T-helper 2 cell treated with Interferon-gamma antibody and Interleukin-4, amounts not matched to agents 100 ng/mL and 5 ng/mL, for 36 hours (primary cell): ENCODE results near the gene TRIM15. TPM values are rescaled to one million over a fixed set of nuclear protein-coding genes. Genes with fewer than 3 reads are reported as not detected.
"Not testable (repeated sequence)": the region's sequence is repeated elsewhere in the genome, so short reads cannot be mapped to it uniquely, and the experiment has no call there.

ENCODE experiments used
- intact Hi-C: fragments of 100-400 bp; cut with micrococcal nuclease; formaldehyde crosslinking; loops from one replicate; pipeline ENCODE4 v1.15.1; 2023
- total RNA-seq: library from RNA; stranded (reverse); gene quantifications from 2 replicates; pipeline ENCODE4 v1.2.3, GENCODE V29; 2022

Gene TRIM15
- total RNA-seq, 1 donor from 2014 or later: 0.25 TPM

- intact Hi-C loops: no loop called here
Observed at GRCh38 chr6:30198166-30199084, 35.1 kb downstream of the TRIM15 start.

DNA sequence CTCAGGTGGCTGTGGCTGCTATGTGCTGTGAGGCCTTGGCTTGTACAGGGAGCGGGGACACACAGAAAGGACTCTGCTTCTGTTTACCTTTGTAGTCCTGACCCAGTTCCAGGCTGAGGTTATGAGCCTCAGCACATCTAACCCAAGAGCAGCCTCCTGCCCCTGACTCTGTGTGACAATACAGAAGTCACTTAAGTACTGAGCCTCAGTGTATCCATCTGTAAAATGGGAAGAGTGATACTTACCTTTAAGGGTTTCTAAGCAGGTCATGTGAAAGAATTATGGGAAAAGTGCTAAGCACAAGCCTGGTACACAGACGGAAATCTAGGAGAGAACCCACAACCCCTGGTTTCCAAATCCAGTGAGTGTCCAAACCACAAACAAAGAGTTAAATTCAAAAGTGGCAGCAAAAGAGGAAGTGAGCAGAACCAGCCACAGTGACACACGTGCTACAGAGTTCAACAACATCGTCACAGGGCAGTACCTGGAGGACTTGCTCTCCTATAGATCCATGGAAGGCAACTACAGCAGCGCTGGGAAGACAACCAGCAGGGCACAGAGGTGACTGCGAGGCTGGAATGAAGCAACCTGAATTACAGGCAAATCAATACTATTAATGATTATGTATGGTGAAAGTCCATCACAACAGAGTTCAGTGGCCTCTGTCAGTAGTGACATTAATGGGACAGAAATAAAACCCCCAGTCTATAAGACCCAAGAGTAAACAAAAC, 37.4 kb downstream of the TRIM15 start:
- intact Hi-C loops: no loop called here

- intact Hi-C loops: no loop called here
Observed at GRCh38 chr6:30202366-30202765, 39.0 kb downstream of the TRIM15 start.

DNA sequence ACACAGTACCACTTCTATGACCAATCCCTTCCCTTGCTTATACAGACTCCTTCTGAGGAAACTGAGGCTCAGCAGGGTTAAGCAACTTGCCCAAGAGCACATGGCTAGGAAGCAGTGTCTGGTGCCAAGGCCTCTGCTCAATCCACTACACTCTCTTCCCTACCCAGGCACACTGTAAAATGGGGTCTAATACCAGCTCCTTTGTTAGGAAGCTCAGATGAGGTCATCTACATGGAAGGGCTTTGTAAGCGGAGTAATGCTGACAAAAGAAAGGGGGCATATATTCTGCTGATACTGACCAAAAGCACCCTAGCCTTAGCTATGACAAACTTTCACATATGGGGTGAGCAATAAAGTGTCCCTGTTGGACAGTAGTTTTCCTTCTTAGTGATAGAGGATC, 40.8 kb downstream of the TRIM15 start:
- intact Hi-C loops: no loop called here

GRCh38 chr6:30206152-30206551, 42.8 kb downstream of the TRIM15 start:
- intact Hi-C loops: no loop called here

DNA sequence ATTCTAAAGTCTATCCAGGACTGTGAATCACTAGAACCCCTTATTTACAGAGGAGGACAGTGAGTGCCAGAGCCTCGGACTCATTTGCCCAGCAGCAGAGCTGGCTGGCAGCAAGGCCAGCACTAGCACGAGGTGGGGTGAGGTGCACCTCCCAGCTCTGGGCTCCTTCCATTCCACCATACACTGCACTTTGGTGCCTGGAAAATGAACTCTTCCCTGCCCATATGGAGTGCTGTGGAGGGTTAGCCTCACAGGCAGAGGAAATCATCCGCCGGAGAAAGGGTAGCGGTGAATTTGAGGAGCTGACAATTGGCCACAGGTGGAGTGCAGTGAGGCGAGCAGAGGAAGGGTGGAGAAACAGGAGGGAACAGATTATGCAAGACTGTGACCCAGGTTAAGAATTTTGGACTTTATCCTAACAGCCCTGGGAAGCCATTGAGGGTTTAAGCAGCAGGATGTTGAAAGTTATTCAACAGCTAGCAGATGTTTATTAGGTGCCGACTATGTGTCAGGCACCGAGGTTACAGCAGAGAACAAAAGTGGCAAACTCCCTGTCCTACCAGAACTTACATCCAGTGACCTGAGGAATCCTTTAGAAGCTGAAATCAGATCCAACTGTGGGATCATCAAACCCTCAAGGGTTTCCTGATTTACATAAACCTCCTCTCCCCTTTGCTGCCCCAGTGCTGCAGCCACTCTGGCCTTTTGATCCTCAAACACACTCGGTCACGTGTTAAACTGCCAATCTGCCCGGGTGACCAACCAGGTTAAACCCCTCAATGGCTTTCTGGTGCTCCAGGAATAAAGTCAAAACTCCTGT, 43.7 kb downstream of the TRIM15 start:
- intact Hi-C loops: no loop called here

DNA sequence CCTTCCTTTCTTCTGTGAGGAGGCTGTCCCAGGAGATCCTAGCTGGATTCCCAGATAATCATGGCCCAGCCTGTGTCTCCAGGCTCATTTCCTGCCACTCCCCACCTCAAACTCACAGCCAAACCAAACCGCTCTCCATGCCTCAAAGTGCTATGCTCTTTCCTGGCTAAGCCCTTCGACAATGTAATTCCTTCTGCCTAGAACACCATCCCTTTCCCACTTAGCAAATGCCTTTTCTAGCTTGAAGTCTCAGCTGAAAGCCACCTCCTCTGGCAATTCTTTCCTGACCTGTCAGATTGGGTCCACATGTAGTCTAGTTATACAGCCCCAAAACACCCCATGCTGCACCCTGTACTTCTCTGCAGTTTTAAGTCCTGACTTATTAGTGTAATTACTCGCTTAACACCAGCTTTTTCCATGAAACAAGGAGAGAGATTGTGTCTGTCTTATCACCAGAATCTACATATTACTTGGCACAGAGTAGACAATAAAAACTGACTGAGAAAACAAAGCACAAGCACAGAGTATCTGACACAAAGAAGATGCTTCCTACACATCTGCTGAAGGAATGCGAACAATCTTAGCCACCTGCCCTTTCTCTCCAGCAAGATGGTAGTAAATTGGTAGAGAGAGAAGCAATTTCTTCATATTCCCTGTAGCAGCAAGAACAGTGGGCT, 44.4 kb downstream of the TRIM15 start:
- intact Hi-C loops: no loop called here

GRCh38 chr6:30211306-30211705, 48.0 kb downstream of the TRIM15 start:
- intact Hi-C loops: loop anchor here (5.0 to 10.0 kb wide), 3 partner anchors 109 to 531 kb away; partner anchors contain the start of genes FLOT1, HLA-A and IER3

DNA sequence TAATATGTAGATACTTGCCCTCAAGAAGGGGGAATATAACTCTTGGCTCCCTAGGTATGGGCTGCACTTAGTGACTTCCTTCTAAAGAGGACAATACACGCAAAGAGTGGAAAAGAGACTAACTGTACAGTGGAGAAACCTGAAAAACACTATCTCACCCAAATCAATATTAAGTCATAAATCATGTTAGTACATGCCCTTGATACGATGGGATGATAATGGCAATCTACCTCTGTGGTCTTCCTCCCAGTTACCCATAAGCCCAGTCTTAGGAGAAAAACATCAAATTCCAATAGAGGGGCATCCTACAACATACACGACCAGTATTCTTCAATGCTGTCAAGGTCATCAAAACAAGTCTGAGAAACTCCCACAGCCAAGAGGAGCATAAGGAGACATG, 48.6 kb downstream of the TRIM15 start:
- intact Hi-C loops: loop anchor here (5.0 to 10.0 kb wide), 3 partner anchors 110 to 530 kb away; partner anchors contain the start of genes FLOT1, HLA-A and IER3

DNA sequence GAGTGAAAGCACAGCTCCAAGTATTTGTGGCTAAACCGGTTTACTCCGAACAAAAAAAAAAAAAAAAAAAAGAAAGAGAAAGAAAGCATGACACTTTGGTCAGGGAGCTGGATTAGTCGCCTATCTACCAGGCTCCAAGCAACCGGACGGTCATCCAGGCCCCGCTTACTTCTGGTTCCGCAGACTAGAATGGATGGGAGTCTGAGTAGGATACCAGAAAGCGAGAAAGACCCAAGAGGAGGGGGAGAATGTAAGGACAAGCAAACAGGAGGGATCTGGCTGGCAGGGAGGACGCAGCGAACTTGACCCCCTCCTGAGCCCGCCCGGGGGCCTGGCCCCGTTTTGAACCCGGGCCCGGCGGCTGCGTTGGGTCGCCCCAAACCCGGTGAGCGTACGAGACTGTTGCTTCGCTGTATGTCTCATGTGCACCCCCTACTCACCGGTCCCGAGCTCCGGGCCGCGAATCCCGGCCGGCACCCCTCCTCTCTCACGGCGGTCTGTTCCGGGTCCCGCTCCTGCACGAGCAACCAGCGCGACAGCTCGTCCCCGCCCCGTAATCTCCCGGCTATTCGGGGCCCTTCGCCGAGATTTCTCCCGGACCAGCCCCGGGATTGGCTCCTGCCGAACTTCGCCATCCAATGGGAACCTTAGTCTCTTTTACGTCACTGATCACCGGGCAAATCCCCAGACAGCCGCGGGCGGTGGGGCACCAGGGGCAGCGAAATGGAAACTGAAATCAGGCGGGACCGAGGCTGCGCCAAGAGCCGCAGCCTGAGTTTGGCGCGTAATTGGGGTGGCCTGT, 49.7 kb downstream of the TRIM15 start, which contains the start of gene TRIM26:
TRIM26 (minus strand) TSS at position 542 of the 802 bp plus-strand sequence. CDS start 14,303 bp downstream, outside the sequence.
- intact Hi-C loops: loop anchor here (1.0 to 10.0 kb wide), 5 partner anchors 111 to 529 kb away; partner anchors contain the start of genes FLOT1, HLA-A, IER3 and PPP1R11

DNA sequence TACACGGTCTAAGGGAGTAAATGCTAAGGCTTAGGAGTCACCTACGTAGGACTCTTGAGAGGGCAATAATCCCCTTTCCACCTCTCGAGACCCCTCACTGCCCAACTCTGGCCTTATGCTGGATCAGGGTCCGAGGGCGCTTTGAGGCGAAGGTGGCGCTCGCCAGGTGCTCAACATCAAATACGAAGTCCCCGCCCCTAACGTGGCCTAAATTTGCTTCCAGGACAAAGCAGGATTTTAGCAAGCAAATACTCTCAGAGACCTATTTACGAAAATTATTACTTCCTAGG, 50.3 kb downstream of the TRIM15 start:
- intact Hi-C loops: loop anchor here (1.0 to 10.0 kb wide), 5 partner anchors 111 to 529 kb away; partner anchors contain the start of genes FLOT1, HLA-A, IER3 and PPP1R11

DNA sequence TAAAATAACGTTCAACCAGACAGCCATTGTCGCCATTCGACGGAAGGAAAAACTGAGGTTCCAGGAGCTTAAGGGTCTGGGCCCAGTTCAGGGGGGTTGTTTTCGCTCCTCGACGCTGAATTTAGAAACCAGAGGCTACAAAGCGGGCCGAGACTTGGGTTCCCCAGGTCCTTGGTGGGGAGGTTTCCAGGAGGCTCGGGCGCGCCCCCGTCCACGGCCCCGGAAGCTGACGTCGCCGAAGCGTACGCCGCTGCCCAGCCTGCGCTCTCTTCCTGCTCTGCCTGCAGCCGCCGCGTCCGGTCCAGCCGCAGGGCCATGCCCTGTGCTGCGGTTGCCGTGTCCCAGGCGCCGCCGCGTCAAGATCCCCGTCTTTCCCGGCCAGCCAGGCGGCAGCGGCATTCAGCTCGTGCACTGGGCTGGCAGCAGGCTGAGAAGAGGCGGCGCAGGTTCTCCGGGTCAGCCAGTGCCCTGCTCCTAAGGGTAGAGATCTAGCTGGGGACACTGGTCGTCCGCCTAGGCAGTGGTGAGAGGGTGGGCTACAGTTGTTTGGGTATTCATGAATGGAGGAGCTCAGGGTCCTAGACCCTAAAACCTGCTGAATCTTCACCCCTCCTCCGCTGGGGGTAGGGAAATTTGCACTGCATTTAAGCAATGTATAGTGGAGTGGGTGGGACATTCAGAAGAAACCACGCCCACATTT, 50.8 kb downstream of the TRIM15 start:
- intact Hi-C loops: loop anchor here (1.0 to 10.0 kb wide), 5 partner anchors 111 to 528 kb away; partner anchors contain the start of genes FLOT1, HLA-A, IER3 and PPP1R11

GRCh38 chr6:30214657-30214982, 51.3 kb downstream of the TRIM15 start:
- intact Hi-C loops: loop anchor here (5.0 to 10.0 kb wide), 3 partner anchors 112 to 528 kb away; partner anchors contain the start of genes FLOT1, HLA-A and IER3

DNA sequence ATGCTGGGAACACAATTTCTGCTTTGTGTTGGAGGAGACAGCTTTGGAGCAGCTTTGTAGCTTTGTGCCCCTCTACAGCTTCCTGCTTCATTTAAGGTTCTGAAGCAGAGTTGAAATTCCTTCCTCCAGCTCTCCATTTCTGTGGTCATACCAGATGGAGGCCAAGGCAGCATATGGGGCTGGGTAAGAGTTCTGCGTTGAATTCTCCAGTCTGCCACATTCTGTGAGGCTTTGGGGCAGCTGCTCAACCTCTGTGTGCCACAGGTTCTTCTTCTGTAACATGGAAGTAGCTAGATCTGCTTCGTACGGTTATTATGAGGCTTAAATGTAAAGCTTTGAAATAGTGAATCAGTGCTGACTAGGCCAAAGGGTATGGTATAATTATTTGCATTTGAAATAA, 52.8 kb downstream of the TRIM15 start:
- intact Hi-C loops: loop anchor here (10.0 kb wide), 1 partner anchor 271 kb away; the partner anchor contains the start of gene HLA-A

DNA sequence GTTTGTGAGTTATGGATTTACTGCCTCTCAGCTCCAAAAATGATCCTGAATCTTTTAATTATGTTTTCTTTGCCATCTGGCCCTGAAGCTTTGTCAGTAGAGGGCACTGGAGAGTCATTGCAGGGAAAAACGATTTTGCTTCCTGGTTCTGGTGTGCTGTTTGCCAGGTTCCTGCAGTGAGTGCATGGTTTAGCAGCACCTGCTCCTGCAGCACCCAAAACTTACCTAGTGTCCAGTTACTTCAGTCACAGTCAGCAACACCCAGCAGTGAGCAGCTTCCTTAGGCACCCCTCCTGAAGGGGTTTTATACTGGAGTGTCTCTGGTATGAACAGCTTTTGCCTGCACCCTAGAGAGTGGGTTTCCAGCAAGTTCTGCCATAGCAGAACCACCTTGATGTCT, 55.9 kb downstream of the TRIM15 start:
- intact Hi-C loops: loop anchor here (1.0 to 10.0 kb wide), 2 partner anchors 178 to 274 kb away; partner anchors contain the start of gene HLA-A

DNA sequence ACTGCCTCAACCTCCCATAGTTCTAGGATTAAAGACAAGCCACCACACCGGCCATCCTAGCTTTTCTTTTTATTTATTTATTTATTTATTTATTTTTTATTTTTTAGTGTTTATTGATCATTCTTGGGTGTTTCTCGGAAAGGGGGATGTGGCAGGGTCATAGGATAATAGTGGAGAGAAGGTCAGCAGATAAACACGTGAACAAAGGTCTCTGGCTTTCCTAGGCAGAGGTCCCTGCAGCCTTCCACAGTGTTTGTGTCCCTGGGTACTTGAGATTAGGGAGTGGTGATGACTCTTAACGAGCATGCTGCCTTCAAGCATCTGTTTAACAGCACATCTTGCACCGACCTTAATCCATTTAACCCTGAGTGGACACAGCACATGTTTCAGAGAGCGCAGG, 58.0 kb downstream of the TRIM15 start:
- intact Hi-C loops: not testable (repeated sequence)

GRCh38 chr6:30221956-30222355, 58.6 kb downstream of the TRIM15 start:
- intact Hi-C loops: not testable (repeated sequence)
